ENCODE results near the gene CD40LG. TPM values are rescaled to one million over a fixed set of nuclear protein-coding genes. Genes with fewer than 3 reads are reported as not detected.

CD40LG gene
- total RNA-seq, 1 experiment from 2014 or later: not detected

DNA sequence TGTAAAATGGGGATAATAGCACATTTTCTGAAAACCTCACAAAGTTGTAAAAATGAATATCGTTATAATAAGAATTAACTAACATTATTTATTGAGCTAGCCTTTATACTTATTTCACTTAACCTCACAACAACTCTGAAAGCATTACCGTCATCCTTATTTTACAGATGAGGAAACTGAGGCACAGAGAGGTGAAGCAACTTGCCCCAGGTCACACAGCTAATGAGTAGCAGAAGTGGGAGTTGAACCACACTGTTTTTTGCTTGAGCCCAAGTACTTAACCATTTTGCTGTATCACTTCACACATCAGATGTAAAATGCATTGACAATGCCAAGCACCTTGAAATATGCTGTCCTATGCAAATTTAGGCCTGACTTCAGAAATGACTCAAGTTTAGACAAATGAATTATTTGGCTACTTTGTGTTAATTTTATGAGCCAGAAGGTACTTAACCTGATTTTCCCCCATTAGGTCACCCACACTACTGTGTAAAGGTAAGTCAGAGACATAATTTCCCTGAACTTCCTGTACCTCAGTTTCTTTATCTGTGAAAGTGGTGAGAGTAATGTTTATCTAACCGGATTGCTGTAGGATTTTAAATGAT lies 23.1 kb downstream of the CD40LG start:
- Histone ChIP-seq H3K4me3 (no peak overlapping the region), H3K9me3 (no peaks in the 10 kb centered on the region), H3K27me3 (no peaks in the 10 kb centered on the region), H3K36me3 (no peaks in the 10 kb centered on the region)
- DNase-seq: no peak

DNA sequence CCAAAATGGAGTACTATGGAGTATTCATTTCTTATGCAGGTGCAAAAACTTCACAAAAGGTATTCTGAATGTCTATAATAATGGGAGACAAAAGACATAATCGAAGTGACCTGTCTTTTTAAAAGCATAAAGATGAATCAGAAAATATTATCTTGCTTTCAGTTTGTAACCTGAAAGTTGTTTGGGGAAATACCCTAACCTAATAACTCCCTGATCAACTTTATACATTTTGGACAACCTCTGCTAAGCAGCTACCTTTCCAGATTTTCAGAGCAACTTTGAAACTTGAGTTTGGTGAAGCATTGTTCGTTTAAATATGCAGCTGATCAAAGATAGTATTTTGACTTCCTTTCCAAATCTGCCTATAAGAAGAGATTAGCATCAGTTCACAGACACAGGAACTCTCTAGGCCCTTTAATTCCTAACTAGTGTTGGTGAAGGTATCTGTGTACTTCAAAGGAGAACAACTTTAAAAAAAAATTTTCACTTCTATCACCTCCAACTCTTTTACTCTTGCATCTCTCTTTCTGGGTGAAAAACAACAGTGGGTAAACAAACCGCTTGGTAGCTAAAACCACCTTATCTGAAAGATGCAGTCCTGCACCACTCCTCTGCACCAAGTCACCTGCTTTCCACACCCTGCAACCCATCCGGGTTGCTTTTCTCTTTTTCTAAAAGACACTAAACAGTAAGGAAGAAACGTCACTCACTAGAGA lies 26.5 kb downstream of the CD40LG start:
- no peak overlapping the region for H3K4me3 ChIP-seq
- no peaks in the 10 kb centered on the region for H3K27me3 ChIP-seq
- DNase-seq: no peak
- H3K36me3 ChIP-seq: no peaks in the 10 kb centered on the region
- H3K9me3 ChIP-seq: no peaks in the 10 kb centered on the region

DNA sequence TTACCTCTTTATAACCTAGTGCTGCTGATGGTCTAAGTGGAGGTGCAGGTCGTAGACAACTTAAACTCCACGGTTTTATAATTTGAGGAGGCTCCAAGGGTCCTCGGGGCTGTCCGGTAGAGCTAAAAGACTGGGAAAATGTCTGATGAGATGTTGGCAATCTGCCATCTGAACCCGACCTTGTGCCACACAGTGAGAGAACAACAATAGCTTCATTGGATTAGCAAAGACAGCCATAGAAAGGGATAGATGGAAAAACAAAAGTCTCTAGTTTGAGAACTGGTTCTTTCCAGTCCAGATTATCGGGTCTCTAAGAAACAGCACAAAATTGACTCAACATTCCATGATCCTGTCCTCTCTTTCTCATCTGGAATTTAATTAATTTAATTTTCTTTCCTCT lies 31.6 kb downstream of the CD40LG start:
- no peaks in the 10 kb centered on the region for H3K36me3 ChIP-seq
- H3K4me3 ChIP-seq: no peak overlapping the region
- H3K9me3 ChIP-seq: no peaks in the 10 kb centered on the region
- no peak for DNase-seq
- H3K27me3 ChIP-seq: no peaks in the 10 kb centered on the region

DNA sequence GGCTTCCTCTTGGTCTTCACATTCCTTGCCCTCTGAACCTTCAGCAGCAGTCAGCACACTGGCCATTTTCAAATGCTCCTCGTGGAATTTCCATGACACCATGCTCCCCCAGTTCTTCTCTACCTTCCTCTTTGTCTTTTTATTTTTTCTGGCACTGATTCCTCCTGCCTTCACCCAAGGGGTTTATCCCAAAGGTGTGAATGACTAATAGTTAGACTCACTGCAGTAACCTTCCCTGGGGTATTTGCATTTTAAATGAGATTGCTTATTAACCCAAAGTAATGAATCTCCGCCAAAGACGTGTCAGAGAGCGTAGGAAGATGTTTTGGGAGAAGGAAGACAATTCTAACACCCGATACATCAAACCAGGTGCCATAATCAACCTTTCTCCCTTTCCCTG lies 36.2 kb downstream of the CD40LG start:
- no peak for DNase-seq
- Histone ChIP-seq H3K27me3 (no peaks in the 10 kb centered on the region), H3K9me3 (no peaks in the 10 kb centered on the region), H3K36me3 (no peaks in the 10 kb centered on the region), H3K4me3 (no peak overlapping the region)

DNA sequence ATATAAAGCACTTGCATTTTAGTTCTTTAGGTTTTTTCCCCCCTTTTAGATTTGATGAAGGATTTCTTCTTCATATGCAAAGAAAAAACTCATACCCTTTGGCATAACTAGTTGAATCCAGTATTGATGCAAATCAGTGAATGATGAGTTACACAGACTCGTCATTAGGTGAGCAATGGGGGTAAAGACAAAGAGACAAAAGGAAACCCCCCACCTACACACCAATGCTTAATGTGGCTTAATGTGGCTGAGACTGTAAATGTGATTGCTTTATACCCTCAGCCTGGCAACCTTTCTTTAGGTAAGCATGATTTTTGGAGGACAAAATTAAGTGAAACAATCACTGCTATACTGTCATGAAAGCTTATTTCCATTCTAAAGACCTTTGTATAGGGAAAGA lies 39.5 kb downstream of the CD40LG start:
- DNase-seq: no peak
- Histone ChIP-seq H3K4me3 (no peak overlapping the region), H3K36me3 (no peaks in the 10 kb centered on the region), H3K27me3 (no peaks in the 10 kb centered on the region), H3K9me3 (no peaks in the 10 kb centered on the region)

DNA sequence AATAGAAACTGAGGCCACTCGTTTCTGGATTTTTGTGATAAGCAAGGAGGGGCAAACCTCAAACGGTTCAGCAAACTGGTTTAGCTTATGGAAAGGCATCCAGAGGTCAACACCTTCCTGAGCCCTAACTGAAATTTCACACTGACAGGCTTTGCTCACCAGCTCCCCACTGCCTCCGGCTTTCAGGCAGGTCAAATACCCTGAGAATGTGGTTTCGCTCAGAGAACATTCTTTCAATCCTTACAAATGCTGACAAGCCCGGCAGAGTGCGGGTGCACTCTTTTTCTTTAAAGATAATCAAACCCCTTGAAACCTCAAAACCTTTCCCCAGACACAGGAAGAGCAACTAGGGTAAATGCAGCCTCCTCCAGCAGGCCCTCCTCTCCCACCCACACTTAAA lies 41.5 kb downstream of the CD40LG start:
- no peaks in the 10 kb centered on the region for H3K27me3 ChIP-seq
- no peak for DNase-seq
- H3K36me3 ChIP-seq: no peaks in the 10 kb centered on the region
- H3K4me3 ChIP-seq: no peak overlapping the region
- no peaks in the 10 kb centered on the region for H3K9me3 ChIP-seq

DNA sequence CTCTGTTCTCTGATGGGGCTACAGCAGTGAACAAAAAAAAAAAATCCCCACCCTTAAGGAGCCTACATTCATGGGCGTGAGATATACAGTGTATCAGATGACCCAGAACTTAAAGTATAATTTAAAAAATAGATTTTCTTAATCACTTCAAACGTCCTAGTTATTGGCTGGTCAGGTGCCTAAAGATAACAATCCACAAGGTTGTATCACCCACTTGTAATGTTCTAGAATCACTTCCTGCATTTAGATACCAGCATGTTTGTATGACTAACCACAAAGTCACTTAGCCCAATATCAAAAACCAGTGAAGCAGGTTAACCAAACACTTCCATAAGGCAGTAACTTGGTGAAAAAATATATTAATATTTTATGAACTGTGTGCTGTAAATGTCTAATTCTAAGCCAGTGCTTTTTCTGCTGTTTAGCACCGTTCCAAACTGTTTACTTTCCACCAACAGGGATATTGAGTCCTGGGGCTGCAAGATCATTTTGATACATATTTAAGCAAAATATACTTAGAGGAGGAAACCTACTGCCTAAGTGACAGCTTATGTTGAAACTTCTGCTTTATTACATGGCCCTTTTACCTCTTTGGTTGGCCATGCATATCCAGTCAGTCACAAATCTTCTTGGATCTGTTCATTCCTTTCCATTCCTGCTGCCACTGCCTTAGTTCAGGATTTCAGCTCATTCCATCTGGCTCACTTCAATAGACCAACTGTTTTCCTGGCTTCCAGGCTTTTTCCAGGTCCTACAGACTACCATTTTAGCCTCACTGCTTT lies 43.3 kb downstream of the CD40LG start:
- Histone ChIP-seq H3K36me3 (no peaks in the 10 kb centered on the region), H3K27me3 (no peaks in the 10 kb centered on the region), H3K9me3 (no peaks in the 10 kb centered on the region), H3K4me3 (no peak overlapping the region)
- DNase-seq: no peak

DNA sequence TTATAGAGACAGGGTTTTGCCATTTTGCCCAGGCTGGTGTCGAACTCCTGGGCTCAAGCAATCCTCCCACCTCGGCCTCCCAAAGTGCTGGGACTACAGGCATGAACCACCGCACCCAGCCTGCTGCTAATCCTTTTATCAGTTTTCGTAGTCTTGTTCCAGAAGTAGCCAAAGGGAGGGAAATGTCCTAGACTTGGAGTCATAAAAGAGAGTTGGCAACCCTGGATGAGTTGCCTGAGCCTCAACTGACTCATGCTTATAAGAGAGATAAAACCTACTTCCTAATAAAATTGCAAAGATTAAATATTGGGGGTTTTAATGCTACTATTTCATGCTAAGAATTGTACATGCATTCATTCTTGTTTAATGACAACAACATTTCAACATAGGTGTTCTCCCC lies 44.3 kb downstream of the CD40LG start:
- Histone ChIP-seq H3K27me3 (no peaks in the 10 kb centered on the region), H3K4me3 (no peak overlapping the region), H3K9me3 (no peaks in the 10 kb centered on the region), H3K36me3 (no peaks in the 10 kb centered on the region)
- DNase-seq: no peak

DNA sequence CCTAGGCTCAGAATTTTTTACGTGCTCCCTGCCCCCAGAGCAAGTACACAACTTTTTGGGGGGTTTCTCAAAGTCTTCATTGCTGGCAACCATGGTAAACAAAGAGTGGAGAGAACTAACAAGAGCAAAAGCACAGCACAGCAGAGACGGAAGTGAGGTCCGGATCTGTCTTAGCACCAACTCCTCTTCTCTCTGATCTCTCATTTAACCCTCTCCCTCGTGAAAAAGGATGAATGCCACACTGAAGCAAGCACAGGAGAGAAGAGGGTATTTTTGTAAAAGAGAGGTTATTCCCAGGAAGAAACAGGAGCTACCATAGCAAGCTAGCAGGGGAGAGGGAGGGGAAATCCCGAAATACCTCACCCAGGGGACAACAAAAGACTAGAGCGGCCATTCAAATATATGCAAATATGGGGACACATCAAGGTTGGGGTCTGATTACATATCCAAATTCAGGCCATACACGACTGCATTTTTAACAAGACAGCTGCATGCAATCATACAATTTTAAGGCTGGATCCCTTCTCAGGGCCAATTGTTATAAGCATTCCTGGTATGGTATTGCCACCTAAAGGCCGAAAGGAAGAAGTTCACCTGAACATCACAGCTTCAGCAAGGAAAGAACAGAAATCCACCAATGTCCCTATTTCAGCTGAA lies 46.6 kb downstream of the CD40LG start:
- H3K9me3 ChIP-seq: no peaks in the 10 kb centered on the region
- DNase-seq: no peak
- H3K36me3 ChIP-seq: no peaks in the 10 kb centered on the region
- H3K4me3 ChIP-seq: no peak overlapping the region
- H3K27me3 ChIP-seq: no peaks in the 10 kb centered on the region

DNA sequence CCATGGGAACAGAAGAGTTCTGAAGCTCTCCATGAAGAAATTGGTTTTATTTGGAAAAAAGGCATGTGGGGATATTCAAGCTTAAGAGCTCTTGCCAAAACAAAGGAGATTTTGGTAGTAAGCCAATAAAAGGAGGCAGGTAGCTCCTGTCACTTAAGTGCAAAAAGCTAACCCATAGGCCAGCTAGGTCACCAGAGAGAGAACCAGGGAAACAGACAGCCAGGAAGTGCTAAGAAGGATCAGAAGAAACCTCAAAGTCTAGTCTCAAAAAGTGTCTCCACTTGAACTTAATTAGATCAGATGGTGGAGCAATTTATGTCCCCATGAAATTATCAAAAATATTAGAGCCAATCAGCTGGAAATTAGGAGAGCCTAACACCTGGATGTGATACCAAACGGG lies 49.2 kb downstream of the CD40LG start:
- no peaks in the 10 kb centered on the region for H3K9me3 ChIP-seq
- no peaks in the 10 kb centered on the region for H3K36me3 ChIP-seq
- H3K27me3 ChIP-seq: no peaks in the 10 kb centered on the region
- H3K4me3 ChIP-seq: no peak overlapping the region
- DNase-seq: no peak

DNA sequence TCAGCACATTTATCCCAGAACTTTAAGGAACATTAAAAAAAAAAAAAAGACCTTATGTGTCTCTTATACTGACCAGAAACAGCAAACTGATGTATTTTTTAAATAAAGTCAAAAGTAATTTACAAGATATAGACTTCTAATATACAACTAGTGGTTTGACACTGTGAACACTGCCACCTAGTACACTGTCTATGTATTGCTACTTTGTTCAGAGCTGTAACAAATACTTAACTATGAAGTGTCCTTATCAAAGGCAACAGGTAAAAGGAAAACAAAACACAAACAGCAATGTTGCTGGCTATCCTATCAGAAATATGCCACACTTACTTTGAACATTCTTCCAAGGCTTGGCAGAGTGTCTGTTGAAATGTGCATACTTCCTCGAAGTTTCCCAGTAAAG lies 60.4 kb downstream of the CD40LG start:
- Histone ChIP-seq H3K36me3 (no peaks in the 10 kb centered on the region), H3K4me3 (no peak overlapping the region), H3K27me3 (no peaks in the 10 kb centered on the region), H3K9me3 (no peaks in the 10 kb centered on the region)
- no peak for DNase-seq

Other genes starting within 250 kb of the CD40LG start
- gene BRS3, start 160.2 kb upstream of the CD40LG start, total RNA-seq (2014; rRNA removed; shearing (Covaris generic); ENCODE audit: low replicate concordance): not detected in 2 replicates
- gene HTATSF1, start 150.6 kb upstream of the CD40LG start, total RNA-seq (2014; rRNA removed; shearing (Covaris generic); ENCODE audit: low replicate concordance): 19.4 and 53.7 TPM in 2 replicates
- not detected in 2 replicates for gene VGLL1, start 115.9 kb upstream of the CD40LG start, total RNA-seq (2014; rRNA removed; shearing (Covaris generic); ENCODE audit: low replicate concordance)
- gene ARHGEF6, start 132.8 kb downstream of the CD40LG start, total RNA-seq (2014; rRNA removed; shearing (Covaris generic); ENCODE audit: low replicate concordance): 4.7 and 4.8 TPM in 2 replicates
- gene RBMX, start 232.6 kb downstream of the CD40LG start, total RNA-seq (2014; rRNA removed; shearing (Covaris generic); ENCODE audit: low replicate concordance): 335 and 466 TPM in 2 replicates